DMS53 treated with DMSO at 0.1 percent for 48 hours (cell line): ENCODE measurements around the gene SPTA1.

Experiments used
- DNase-seq: peaks from one replicate; lab custom pipeline; 2025; ENCODE audit not compliant: unreplicated experiment; lab: John Stamatoyannopoulos, UW

SPTA1 gene

DNA sequence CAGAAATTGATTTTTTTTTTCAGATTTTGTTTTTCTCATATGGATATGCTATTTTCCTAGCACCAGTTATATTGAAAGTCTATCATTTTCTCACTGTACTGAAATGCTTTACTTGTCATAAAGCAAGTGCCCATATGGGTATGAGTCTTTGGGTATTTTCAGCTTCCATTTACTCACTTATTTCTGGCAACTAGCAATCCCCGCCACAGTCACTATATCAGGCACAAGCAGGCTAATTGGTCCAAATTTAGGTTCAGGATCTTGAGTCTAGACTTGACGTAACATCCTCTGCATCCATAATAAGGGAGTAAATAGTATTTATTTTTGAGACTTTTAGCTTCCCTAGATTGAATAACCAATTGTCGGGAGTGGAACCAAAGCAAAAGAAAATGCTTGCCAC is 109.0 kb downstream of the SPTA1 start:
- no peak for DNase-seq

- no peak for DNase-seq
These were observed 114.3 kb downstream of the SPTA1 start for GRCh38 chr1:158572226-158572625.

DNA sequence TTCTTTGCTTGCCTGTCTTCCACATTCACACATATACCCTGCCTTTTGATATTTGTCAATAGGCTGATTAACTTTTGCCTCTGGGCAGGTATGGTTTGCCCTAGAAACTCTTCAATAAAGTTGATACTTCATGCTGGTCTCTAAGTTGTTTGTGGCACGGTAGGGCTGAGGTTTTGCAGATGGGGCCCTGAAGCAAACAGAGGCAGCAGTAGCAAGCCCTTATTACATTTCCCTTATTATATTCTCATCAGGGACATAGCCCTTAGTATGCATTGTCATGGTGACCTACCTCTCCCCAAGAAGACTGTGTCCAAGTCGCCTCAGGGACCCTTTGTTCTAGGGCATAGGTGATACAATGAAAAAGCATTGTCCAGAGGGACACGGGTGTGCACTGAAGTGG is 116.0 kb downstream of the SPTA1 start, which contains the start of gene OR6P1:
OR6P1 (minus strand) TSS at position 101 of the 400 bp plus-strand sequence. CDS start 6,976 bp downstream, outside the sequence.
- no peak for DNase-seq

DNA sequence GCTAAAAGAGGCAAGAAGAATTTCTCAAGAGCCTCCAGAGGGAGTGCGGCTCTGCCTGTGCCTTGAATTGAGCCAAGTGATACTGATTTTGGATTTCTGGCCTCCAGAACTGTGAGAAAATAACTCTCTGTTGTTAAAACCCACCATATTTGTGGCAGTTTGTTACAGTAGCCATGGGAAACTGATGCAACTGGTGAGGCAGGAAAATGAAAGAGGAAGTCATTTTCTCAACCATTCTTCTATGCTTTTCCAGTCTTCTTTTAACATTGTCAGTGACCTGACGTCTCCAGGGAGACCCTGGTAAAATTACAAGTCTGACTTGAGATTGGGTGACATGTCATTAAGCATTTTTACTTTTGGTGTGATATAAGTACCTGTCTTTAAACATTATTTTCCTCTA is 121.9 kb downstream of the SPTA1 start:
- DNase-seq, result no peak

DNA sequence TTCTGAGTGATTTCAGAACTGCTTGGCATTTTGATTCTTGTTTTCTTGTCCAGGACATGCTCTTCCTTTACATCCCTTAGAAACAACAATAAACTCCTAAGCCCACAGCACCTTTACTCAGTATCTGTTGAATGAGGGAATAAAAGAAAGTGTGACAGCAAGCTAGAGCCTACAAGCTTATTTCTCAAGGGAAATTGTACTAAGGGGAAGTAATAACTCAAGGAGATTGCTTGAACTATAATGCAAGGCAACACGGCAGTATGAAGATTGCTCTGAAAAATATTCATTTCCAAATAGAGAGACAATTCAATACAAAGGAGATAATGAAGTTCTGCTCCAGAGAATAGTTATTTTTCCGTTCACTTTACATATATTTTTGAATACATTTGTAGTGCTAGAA is 122.7 kb downstream of the SPTA1 start:
- no peak for DNase-seq
